GM19099 (cell line): ENCODE measurements around the gene KIAA1671.

Experiments used
- POLR2A ChIP-seq: IDR thresholded peaks from 3 replicates; pipeline ENCODE4 v1.6.1; 2011; ENCODE audit warnings: low read depth; ENCODE audit not compliant: insufficient read length; ENCODE audit errors: extremely low read depth

KIAA1671 gene

DNA sequence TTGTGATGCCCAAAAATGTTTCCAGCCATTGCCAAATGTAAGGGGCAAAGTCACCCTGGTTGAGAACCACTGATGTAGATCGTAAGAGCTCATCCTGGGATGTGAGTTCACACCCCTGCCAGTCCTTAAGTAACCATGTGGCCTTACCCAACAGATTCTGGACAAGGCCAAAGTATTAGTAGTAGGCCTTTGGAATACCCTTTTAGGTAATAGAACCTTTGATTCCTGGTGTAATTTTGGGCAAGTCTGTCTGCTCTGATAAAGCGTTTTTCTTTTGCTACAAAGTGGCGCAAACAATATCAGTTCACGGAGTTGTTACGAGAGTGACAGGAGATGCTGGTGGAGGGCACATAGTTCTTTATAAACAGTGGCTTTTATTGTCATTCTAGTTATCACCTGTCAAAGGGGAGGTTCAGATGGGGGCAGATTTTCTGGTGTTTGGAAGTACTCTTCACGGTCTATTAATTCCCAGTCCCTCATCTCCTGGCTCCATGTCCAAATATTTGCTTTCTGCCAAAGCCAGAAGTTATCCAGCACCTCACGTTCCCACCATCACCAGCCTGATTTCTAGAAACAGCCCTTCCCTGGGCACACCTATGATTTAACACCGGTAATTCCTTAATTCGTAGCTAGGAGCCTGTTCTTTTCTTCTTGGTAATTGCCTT lies 173.3 kb downstream of the KIAA1671 start:
- TF ChIP-seq POLR2A, result no peak

DNA sequence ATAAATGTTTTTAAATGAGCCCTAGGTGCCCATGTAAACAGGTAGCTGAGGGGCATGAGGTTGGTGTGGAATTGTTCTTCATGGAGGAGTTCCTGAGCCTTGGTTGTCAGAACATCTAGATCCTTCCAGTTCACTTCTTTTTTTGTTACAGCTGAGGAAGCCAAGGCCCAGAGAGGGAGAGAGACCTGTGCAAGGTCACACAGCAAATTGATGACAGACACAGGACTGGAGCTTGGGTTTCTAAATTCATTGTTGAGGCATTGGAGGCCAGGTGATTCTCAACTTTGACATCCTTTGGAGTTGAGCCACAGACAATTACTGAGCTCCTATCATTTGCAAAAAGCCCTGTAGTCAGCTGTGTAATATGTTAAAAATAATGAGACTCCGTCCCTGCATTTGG lies 174.0 kb downstream of the KIAA1671 start:
- no peak for TF ChIP-seq POLR2A

DNA sequence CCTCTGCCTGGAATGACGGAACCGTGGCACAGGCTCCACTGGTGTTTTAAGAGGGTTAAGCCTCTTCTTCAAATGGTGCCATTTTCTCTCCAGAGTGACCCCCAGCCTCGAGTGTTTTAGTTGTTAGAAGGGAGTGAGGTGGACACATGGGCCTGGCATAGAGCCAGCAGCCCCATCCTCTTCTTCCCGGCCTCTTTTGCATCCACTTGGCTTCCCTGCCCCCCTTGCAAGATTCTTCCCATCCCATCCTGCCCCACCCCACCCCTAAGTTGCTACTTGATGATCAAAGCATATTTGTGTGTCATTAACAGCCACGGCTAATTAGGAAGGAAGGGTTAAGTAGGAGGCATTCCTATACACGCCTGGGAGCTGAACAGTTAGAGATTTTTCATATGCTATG lies 174.8 kb downstream of the KIAA1671 start:
- TF ChIP-seq POLR2A, result no peak

DNA sequence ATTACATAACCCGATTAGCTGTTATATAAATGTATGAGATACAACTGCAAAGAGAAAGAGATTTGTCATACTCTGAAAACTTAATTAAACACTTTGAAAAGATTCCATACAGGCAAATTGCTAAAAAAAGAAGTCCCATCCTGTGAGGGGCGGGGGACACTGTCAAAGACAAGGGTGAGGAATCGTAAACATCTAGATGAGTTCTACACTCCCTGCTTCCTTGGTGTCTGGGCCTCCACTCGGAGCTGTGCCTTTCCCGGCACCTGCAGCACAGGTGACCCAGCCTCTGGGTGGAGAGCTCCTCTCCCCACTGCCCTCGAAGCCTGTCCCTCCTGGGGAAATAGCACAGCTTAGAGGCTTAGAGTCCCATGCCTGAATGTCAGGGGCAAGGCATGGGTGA lies 177.9 kb downstream of the KIAA1671 start:
- TF ChIP-seq POLR2A, result no peak

DNA sequence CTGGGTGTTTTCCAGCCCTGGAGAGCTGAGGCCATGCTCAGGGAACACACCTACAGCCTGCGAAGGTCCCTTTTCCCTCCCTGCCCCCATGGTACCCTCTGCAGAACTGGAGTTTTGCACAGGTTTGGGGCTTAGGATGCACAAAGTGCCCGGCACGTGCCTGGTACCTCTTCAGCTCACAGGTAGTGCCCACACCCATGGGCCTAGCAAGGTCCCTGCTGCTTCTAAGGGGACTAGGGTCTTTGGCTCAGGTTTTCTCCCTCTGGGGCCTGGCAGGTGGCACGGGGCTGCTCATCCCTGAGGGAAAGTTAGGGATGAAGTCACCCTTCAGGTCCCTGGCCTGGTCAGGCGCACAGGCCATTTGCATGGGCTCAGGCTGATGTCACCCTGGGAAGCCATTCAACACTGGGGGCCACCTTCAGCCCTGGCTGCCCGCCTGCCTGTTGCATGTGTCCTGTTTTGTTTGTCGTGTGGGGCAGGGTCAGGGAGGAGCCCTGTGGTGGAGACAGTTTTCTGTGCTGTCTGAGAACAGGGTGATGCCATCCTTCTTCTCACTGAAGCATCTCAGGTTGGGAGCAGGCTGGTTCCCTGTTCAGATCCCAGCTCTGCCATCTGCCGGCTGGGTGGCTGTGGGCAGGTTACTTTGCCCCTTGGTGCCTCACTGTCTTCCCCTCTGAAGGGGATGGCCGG lies 178.8 kb downstream of the KIAA1671 start:
- TF ChIP-seq POLR2A, result no peak

DNA sequence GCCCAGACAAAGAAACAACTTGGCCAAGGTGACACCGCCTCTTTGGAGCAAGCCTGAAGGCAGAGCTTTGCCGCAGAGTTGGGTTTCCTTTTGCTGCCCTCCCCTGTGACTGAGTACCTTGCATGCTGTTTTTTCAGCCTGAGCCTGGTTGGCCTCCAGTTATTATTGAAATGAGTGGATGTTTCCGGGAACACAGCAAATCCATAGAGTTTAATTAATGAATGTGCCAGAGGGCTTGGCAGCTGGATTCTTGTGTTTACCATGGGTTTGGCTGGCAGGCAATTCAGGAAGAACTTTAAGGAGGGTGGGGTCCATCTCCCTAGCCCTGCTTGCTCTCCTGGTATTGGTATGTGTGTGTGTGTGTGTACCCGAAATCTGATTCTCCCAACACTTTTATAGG lies 181.5 kb downstream of the KIAA1671 start:
- no peak for TF ChIP-seq POLR2A

DNA sequence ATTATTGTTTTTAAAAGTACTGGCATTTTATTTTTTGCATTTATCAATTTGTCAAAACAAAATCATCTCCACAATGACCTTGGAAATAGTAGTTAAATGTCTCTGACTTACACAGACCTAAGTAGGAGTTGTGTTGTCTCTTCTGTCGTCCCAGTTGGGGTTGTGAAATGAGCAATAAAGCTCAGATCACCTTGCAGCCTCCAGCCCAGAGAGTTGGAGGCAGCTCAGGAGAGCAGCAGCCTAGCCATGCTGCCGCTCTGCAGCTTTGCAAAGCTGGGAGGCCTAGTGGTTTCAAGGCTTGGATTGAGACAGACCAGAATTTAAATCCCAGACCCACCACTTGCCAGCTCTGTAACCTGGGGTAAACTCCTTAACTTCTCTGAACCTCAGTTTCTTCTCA lies 181.9 kb downstream of the KIAA1671 start:
- TF ChIP-seq POLR2A, result no peak

DNA sequence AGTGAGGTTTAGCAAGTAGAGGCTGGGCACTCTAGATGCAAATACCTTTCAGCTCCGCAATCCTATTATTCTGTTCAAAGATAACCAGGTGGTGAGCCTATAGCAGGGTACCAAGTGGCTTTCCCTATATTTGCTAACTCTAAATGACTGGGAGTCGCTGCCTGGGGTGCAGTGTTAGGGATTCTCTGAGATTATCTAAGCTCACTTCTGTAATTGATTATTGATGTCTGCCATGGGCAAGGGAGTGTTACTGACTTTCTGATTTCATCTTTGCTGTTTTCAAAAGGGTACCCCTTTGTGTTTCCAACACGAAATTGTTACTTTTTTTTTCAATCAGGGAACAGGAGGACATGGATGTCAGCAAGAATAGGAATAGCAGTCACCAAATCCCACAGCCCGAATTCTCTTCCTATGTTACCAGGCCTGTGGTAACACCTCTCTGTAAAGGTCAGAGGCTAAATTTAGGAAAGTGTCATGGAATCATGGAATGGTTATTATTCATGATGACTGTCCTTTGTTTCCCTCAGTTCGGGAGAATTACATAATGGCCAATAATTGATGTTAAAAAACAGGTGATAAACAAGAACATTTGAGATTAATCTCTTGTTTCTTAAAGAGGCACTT lies 184.5 kb downstream of the KIAA1671 start:
- no peak for TF ChIP-seq POLR2A

DNA sequence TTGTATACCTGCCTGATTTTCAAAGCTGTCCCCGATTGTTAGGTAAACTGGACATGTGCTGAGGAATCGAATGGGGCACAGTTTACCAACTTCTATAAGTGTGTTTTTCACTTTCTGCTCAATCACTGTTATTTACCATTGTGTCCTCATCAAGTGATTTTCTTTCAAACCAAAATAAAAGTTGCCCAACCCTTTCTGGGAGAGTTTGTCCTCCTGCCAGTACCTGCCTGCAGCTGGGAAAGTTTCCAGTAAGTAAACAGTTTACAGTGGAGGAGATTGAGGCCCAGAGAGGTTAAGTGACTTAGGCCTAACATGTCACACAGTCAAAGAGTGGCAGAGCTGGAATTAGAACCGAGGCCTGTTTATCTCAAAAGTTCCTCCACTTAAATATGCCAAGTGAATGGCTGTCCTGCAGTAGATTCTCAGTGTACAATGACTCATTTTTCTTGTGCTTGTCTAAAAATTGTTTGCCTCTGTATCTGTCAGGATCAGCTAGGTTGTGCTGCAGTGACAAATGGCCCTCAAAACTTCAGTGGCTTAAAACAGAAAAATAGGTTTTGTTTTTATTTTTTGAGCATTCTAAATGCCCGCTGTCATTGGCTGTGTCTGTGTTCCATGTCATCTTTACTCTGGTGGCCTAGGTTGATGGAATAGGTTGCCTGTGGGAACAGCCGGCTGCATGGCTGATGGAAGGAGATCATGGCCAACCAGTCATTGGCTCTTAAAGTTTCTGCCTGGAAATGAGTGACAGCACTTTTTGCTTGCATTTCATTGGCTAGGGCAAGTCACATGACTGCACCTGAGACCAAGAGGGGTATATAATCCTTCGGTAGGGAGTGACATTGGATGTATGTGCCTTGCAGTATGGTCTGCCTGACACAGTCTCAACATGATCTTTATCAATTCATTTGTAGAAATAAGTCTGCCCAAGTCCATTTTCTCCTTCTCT lies 185.3 kb downstream of the KIAA1671 start:
- TF ChIP-seq POLR2A, result no peak

DNA sequence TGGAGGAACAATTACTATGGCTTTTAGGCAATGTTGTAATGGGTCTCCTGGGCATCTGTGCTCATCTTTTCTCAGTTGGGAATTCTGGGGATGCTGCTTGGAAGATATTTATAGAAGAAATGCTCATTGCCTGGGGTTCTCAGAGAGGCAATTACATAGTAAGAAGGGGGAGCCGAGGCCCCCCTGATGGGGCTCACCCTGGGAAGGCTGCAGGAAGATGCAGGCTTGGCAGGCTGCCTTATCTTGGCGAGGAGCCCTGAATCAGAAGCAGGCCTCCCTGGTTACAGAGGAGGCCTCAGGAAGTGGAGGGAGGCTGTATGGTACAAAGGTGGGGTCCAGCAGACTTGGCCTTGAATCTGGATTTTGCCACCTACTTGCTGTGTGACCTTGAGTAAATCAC lies 186.5 kb downstream of the KIAA1671 start:
- TF ChIP-seq POLR2A, result no peak

DNA sequence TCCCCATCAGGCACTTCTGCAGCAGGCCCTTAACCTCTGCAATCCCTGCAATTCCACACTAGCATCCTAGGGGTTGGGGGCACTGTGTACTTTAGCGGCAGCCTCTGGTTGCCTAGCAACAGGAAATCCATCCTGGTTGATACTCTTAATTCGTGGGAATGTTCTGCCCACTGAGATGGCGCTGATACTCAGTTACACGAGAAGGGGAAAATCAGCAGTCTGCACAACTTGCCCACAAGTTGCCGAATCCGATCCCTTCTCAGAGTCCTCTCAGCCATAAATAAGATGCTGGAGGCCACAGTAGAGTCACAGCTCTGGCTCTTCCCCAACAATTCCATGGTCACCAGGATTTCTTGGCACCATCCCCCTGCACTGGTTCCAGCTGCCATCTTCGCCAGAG lies 189.6 kb downstream of the KIAA1671 start:
- no peak for TF ChIP-seq POLR2A

DNA sequence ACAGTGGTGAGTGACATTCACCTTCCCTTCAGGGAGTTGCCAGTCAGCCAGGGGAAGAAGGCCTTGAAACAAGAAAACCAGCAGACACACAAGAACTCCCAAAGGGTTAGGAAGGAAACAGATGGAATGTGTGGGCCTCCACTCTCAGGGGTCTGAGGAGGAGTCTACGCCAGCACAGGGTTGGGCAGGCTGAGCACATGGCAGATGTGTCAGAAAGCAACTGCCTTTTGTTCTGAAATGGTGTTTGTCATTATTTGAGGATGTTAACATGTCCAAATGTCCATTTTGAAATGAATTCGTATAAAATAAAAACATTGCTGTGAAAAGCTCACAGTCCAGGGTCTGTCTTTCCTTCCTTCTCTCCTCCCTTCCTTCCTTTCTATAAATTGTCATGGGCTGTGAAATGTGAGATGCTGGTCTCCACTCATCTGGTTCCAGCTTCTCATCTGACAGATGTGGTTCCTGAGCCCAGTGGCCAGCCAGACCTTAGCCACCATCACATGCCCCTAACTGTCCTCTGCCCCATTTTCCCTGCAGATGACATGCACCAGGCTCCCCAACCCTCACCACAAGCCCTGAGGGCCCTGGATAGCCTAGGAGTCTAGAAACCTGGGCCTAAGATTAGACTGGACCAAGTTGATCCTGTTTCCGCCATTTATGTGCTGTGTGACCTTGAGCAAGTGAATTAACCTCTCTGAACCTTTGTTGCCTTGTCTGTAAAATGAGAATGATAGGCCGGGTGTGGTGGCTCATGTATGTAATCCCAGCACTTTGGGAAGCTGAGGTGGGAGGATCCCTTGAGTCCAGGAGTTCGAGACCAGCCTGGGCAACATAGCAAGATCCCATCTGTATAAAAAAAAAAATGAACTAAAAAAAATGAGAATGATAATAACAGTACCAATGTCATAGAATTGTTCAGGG lies 190.9 kb downstream of the KIAA1671 start:
- TF ChIP-seq POLR2A, result no peak

DNA sequence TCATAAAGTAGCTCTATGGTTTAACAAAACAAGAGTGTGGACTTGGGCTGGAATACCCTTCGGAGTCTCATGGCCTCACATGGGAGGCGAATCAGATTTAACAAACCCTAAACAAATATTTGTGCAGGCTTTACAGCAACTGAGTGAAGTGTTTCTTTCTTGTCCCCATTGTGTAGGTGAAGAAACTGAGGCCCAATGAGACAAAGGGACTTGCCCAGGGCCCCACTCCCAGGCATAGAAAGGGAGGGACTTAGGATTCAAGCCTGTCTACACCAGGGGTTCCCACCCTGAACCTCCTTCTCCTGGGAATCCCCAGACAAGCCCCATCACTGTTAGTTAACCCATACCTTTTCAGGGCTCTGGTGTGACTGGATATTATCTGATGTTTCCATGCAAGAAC lies 192.0 kb downstream of the KIAA1671 start:
- TF ChIP-seq POLR2A, result no peak

DNA sequence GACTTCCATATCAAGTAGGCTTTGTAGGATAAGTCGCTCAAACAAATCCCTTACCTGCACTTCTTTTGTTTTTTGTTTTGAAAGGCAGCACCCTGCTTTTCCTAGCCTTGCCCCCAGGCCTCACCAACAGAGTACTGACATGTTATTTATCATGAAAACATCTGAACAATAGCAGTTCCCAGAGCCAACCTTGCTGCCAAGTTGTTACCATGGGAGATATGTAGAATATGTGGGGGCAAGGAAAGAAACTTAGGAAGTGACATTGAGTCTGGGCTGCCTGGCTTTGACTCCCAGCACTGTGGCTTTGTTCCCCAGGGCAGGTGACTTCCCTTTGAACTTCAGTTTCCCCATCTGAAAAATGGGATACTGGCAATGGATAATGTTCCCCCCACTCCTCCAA lies 193.8 kb downstream of the KIAA1671 start:
- no peak for TF ChIP-seq POLR2A
